Measurements from ENCODE around the gene EPS8L2.

DNA sequence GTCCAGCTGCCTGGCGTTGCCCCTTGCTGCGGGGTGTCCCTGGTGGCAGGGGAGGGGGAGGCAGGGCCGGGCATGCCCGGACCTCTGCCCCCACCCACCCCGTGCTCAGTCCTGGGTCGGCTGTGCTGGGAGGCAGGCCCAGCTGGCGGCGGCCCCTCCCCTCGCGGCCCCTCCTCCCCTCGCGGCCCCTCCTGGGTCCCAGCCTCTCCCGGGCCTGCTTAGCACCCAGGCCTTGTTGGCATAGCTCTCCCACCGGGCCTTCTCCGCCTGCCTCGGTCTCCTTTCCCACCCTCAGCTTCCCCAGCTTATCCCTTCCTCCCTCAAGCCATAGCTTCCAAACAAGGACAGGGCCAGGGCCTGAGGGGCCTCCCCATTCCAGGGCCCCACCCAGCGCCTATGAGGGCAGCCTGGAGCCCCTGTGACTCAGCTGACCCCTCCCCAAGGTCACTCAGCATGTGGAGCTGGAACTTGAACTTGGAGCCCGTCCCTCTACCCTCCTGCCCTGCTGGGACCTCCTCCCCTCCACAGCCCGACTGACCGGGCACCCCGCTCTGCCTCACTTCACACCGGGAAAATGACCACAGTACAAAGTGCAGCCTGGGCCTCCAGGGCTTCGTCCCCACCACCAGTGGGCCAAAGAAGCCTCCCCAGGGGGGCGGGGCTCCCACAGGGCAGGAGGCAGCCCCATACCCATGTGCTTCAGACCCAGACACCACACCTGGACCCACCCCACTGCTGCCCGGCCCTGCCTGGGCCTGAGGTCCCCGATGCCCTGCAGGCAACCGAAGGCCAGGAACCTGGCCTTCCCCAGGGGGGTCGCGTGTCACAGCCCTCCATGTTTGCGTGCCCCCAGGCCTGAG lies 1.2 kb downstream of the EPS8L2 start:
- TF ChIP-seq, protein P1, sequence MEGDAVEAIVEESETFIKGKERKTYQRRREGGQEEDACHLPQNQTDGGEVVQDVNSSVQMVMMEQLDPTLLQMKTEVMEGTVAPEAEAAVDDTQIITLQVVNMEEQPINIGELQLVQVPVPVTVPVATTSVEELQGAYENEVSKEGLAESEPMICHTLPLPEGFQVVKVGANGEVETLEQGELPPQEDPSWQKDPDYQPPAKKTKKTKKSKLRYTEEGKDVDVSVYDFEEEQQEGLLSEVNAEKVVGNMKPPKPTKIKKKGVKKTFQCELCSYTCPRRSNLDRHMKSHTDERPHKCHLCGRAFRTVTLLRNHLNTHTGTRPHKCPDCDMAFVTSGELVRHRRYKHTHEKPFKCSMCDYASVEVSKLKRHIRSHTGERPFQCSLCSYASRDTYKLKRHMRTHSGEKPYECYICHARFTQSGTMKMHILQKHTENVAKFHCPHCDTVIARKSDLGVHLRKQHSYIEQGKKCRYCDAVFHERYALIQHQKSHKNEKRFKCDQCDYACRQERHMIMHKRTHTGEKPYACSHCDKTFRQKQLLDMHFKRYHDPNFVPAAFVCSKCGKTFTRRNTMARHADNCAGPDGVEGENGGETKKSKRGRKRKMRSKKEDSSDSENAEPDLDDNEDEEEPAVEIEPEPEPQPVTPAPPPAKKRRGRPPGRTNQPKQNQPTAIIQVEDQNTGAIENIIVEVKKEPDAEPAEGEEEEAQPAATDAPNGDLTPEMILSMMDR (IDR thresholded peaks at IDR 0.05): peak in 1 of 4 experiments; percentile 43
- no peak for TF ChIP-seq POLR2AphosphoS5 (IDR thresholded peaks at IDR 0.05)

Data from prostate gland (tissue), 2 donors.